GM21423 (cell line): Measurements from ENCODE around the gene FHIT.

Experiments
- ATAC-seq: cut with Tn5 transposase; IDR thresholded peaks from one replicate; pipeline ENCODE4 v1.9.1; 2021; ENCODE audit warnings: mild to moderate bottlenecking, moderate library complexity; ENCODE audit not compliant: unreplicated experiment

Gene FHIT

DNA sequence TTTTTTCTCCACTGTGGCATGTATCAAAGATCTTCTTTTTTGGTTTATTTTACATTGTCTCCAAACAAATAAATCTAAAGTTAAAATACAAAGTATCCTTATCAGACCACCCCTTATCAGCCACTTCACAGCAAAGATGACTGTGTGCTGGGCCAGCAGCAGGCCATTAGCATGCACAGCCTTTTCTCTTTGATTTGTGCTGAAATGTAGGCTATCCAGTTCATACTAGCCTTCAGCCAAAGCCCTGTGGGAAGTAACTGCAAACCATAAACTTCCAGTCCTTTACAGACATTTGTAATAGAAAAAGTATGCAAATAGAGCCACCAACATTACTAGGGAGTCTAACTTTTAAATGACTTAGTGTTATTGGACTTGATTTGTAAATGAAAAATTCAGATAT lies 816.3 kb downstream of the FHIT start:
- no peak for ATAC-seq

- ATAC-seq = no peak
Observed at GRCh38 chr3:60434323-60434722, 816.9 kb downstream of the FHIT start.

DNA sequence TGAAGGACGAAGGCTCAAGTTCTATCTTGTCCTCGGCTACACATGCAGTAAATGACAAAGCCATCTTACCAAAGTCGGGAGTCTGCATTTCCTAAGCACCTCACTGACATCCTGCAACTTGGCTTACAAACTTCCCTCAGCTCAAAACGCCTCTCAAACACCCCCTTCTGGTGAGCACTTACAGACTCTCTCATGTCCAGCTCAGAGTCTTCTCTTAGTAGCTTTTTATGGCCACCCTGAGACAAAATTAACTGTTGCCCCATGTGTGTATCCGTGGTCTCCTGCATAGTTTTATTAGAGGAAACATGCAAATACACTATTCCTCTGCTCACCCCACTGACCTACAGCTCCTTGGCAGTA lies 819.7 kb downstream of the FHIT start:
- no peak for ATAC-seq

GRCh38 chr3:60430205-60430604 lies 821.0 kb downstream of the FHIT start:
- ATAC-seq = no peak

- no peak for ATAC-seq
Observed at GRCh38 chr3:60427109-60427508, 824.1 kb downstream of the FHIT start.

GRCh38 chr3:60424942-60425341 lies 826.3 kb downstream of the FHIT start:
- ATAC-seq = no peak

- no peak for ATAC-seq
Observed at GRCh38 chr3:60424034-60424433, 827.2 kb downstream of the FHIT start.

DNA sequence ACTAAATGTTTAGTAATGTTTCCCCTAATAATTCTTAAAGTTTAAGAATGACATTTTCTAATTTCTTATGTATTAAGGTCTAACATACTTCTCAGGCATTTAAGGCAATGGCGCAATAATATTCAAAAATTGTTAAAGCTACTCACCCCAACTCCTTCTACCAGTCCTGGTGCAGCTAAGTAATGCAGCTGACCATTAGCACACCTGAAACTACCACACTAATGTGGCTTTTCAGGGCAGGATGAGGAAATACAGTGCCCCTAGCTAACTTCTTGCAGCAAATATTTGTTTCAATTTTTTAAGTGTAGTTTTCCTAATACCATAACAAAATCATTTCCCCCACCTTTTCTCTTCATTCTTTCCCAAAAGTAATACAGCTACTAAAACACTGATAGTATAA lies 827.7 kb downstream of the FHIT start:
- no peak for ATAC-seq

DNA sequence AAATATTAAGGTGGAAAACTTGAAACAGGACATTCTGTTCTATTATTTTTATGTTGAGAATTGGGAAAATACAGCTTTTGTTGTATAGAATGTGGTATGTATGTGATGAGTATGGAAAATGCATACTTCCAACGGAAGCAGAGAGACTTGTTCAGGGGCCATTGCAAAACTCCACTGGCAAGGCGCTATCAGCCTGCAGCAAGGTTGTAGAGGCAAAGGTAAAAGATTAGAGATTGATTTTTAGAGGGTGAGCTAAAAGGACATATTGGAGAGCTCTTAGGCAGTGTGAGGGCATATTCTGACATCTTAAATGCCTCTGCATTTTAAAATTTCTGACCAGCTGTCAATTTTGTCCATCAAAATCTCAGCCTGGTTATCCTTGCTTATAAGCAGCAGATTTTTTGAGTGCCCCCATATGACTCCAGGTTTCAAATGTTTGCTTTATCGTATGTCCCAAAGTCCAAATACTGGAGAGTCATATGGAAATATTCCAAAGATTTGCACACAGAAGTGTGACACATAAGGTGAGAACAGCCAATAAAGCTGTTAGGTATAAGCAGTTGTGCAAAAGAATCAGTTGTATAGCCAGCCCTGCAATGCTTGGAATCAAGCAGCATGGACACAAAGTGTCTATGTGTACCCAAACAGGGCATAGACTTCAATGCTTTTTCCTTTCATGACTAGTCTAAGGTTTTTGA lies 829.4 kb downstream of the FHIT start:
- no peak for ATAC-seq

- ATAC-seq = no peak
Observed at GRCh38 chr3:60417576-60417975, 833.7 kb downstream of the FHIT start.

DNA sequence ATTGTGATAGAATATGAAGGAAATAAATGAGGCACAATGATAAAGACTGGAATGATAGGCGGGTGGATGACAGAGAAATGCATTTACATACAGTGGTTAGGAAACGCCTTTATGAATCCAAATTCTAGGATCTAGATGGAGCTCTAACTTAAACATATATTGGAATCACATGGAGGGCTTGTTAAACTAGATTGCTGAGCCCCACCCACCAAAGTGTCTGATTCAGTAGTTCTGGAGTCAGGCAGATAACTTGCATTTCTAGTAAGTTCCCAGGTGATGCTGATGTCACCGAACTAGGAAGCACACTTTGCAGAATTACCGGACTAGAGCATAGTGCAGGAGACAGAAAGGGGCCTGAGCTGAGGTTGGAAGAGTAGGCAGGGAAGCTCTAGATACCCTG lies 837.2 kb downstream of the FHIT start:
- ATAC-seq = no peak

DNA sequence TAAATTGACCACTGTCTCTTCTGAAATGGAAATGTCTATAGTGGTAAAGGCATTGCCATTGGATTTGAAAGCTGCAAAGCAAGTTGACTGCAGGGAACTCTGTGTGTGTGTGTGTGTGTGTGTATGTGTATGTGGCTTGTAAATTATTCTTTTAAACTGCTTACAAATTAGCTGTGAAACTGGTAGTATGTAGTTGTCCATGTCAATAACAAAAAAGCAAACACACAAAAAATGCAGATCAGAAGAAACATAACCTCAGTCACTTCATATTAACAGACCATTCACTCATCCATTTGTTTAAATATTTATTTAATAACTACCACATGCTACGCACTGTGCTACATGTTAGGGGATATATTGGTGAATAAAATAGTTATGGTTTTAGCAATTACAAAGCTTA lies 837.7 kb downstream of the FHIT start:
- no peak for ATAC-seq

GRCh38 chr3:60403866-60404265 lies 847.4 kb downstream of the FHIT start:
- ATAC-seq = no peak

GRCh38 chr3:60402931-60403330 lies 848.3 kb downstream of the FHIT start:
- ATAC-seq = no peak

DNA sequence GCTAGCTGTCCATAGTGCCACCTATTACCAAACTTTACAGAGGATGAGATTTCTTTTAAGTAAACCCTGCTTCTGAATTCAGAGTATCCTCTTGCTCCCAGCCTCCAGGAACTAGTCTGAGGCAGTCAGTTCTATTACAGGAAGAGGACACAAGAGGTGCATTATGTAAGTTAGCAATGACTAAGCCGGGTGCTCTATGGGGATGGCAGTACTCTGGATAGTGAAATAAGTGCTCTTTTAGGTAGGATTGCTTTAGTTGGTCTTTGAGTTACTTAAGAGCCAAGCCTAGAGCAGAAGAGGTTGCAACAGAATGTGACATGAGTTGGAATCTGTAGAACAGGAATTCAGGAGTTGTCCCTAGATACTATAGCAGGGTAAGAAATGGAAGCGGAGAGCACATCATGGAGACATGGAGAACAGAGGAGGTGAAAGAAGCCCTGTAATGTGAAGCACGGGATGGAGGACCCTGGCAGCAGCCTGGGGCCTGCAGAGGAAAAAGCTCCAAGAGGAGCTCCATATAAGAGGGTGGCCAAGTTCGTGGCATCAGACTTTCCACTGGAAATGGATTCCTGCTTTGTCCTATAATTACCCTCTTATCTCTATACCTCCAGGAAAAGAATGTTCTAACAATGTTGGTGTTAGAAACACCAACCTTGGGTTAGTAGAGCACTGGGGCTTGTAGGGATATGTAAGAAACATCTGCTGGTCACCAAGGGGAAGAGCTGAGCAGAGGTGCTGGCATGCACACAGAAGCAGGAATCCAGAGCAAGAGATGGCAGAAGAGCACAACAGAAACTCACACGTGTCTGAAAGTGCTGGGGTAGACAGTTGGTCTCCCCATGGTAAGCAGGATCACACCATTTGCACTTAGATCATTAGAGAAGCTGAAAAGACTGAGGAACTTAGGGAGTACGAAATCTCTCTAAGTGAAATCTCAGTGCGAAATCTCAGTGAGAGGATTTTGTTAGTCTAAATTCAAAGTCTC lies 851.1 kb downstream of the FHIT start:
- no peak for ATAC-seq

DNA sequence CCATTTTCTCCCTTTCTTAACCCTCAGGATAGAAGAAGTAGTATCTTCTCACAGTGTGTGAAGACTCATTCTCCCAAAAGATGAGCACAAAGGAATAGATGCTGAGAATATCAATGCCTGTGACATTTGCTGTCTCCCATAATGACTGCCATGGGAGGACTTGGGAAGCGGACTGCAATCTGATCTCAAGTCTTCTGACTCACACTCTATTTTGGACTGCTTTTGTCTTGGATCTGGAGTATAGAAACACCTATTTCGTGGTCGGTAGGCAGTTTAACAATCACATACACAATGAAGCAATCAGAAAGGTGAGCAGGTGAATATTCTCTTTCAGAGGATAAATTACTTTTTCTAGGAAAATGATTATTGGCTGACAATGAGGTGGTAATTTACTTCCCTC lies 852.0 kb downstream of the FHIT start:
- ATAC-seq = no peak

- no peak for ATAC-seq
Observed at GRCh38 chr3:60395173-60395762, 856.0 kb downstream of the FHIT start.

GRCh38 chr3:60393946-60394345 lies 857.3 kb downstream of the FHIT start:
- ATAC-seq = no peak

GRCh38 chr3:60392501-60392900 lies 858.8 kb downstream of the FHIT start:
- ATAC-seq = no peak

GRCh38 chr3:60391292-60391691 lies 860.0 kb downstream of the FHIT start:
- no peak for ATAC-seq

GRCh38 chr3:60388731-60389130 lies 862.5 kb downstream of the FHIT start:
- no peak for ATAC-seq

GRCh38 chr3:60386306-60386705 lies 864.9 kb downstream of the FHIT start:
- ATAC-seq = no peak
